Measurements from ENCODE around the gene ZNF469.
"Not testable (repeated sequence)": the region's sequence is repeated elsewhere in the genome, so short reads cannot be mapped to it uniquely, and the experiment has no call there.

Gene ZNF469

DNA sequence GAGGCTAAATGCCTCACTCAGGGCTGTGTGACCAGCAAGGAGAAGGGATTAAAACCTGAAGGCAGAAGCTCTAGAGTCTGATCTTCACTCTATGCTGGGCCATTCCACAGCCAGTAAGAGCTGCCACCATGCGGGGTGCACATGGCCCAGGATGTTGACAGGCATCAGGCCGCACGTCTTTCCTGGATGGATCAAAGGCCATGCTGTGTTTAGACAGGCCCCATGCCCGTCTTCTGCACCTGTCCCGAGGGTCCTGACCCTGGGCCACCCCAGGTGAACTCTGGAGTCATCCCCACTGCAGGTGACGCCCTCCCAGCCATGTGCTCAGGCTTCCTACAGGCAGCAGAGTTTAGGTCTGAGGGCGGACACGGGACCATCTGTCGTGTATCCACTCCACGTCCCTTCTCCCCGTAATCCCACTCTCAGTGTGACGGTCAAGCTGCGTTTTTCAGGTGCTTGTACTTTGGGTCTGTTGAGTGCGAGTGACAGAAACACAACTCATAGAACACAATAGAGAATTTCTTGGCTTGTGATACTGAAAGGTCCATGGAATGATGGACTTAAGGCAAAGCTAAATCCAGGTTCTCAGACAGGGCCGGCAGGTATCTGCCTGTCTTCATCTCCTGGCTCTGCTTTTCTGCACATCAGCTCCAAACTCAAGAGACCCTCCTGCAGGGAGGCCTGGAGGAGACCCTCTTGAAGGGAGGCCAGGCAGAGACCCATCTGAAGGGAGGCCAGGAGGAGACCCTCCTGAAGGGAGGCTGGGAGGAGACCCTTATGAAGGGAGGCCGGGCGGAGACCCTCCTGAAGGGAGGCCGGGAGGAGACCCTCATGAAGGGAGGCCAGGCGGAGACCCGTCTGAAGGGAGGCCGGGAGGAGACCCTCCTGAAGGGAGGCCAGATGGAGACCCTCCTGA, 13.2 kb downstream of the ZNF469 start:
- no peak for DNase-seq

DNA sequence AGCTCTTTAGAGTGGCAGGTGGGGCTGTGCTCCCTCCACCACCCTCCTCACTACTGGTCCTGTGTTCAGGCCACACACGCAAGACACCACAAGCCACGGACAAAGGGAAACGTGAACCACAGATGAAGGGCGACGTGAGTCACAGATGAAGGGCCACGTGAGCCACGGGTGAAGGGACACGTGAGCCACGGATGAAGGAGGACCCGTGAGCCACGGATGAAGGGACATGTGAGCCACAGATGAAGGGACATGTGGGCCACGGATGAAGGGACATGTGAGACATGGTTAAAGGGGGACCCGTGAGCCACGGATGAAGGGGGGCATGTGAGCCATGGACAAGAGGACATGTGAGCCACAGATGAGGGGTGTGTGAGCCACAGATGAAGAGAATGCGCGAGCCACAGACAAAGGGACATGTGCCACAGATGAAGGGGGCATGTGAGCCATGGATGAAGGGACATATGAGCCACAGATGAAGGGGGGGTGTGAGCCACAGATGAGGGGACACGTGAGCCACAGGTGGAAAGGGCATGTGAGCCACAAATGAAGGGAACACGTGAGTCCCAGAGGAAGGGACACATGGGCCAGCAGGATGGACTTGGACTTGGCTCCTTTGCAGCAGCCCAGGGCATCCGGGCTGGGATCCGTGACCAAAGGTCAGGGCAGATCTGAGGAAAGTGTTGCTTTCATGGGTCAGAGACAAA, 15.6 kb downstream of the ZNF469 start:
- DNase-seq: no peak

DNA sequence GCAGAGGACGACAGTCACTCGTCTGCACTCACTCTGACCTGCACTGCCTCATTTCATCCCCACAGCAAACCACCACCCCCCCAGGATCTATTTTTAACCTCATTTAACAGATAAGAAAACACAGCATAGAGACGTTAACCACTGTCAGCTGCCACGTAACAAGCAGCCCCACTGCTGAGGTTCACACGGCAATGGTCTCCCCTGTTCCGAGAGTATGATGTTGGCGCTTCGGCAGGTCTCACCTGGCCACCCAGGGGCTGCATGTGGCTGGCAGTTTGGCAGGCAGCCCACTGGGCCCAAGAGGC, 16.1 kb downstream of the ZNF469 start:
- no peak for DNase-seq

DNA sequence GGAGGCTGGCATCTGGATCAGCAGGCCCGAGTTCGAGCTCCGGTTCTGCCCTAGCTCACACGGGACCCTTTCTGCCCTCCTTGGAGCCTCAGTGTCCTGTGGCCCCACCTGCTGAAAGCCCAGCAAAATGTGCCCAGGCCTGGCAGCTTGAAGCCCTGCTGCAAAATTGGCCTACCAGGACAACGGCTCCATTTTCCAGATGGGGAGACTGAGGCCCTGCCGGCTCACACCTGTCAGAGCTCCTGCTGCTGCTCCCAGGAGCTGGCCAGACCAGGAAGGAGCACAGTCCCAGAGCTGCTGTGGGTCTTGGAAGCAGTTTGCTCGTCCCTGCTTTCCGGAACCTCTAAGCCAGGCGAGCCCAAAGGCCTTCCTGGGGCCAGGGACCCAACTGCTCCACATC, 17.4 kb downstream of the ZNF469 start:
- no peak for DNase-seq

DNA sequence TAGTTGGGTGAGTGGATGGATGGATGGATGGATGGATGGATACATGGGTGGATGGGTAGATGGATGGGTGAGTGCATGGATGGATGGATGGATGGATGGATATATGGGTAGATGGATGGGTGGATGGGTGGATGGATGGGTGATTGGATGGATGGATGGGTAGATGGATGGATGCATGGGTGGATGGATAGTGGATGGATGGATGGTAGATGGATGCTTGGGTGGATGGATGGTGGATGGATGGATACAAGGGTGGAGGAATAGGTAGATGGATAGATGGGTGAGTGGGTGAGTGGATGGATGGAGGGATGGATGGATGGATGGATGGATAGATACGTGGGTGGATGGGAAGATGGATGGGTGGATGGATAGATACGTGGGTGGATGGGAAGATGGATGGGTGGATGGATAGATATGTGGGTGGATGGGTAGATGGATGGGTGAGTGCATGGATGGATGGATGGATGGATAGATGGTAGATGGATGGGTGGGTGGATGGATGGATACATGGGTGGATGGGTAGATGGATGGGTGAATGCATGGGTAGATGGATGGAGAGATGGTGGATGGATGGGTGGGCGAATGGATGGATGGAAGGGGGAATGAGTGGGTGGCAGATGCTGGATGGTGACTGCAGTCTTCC, 19.0 kb downstream of the ZNF469 start:
- no peak for DNase-seq

DNA sequence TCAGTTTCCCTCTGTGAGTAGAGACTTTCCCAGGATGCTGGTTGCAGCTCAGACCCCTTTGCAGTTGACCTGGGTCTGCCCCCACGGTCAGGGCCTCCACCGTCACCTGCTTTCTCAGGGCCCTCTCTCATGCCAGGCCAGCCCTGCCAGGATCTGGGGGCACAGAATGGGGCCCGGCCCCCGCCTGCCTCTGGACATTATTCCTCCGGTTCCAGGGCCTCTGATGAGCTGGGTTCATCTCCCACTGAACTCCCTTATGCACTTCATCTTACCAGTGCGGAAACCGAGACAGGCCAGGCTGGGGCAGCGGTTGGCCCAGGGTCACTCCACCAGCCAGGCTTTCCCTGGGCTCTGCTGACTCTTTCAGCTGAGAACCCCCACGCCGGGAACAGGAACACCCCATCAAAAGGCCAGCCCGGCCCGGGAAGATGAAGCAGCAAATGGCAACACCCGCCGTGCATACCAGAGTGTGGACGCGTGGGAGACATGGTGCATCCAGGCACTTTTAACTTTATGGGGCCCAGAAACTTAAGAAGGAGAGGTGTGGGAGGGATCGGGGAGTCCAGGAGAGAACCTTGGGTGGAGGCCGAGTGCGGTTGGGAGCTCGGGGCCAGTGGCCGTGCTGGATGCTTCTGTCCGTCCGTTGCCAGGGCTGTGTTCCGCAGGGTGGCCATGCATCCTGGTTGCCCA, 19.9 kb downstream of the ZNF469 start:
- DNase-seq: no peak

DNA sequence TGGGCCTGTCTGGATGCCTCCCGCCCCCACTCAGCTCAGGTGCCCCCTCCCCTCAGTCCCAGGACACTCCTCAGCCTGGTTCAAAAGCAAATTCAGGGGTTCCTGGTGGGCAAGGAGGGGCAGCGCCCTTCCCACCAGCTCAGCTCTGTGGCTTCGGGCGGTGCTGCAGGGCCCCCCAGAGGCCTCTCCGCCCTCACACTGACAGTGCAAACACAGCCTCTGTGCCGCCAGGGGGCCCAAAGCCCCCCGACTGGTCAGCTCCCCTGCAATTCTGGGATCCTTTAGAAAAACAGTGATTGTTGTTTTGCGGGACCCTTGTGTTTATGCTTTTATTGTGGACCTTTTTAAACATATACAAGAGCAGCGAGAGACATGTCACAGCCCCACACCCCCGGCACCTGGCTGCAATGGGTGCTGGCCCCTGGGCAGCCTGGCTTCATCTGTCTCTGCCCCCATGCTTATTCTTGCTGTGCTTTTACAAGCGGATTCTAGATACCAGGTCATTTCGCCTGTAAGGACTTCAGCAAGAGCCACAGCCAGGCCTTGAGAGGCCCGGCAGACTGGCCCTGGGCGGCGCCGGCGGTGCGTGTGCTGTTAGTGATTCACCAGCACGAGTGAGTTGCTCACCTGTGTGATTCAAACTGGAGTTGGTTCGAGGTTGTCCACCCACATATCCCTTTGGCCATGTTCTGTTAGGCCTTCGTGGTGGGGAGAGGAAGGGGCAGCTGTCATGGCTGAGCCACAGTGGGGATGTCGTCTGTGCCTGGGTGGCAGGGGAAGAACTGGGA, 21.2 kb downstream of the ZNF469 start:
- no peak for DNase-seq

DNA sequence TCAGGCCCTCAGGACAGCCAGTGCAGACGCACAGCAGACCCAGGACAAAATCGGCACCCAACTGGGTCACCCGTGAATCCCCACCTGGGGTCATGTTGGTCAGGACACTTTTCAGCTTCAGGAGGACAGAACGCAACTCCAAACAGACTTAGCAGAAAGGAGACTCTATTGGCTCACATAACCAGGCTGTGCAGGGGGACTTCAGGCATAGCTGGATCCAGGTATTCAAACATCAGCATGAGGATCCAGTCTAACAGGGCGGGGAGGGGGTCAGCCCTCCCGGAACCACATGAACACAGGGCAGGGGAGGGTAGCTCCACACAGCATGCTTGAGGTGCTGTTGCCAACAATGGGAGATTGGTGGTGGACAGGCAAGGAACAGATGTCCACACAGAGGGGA, 22.0 kb downstream of the ZNF469 start:
- no peak for DNase-seq

DNA sequence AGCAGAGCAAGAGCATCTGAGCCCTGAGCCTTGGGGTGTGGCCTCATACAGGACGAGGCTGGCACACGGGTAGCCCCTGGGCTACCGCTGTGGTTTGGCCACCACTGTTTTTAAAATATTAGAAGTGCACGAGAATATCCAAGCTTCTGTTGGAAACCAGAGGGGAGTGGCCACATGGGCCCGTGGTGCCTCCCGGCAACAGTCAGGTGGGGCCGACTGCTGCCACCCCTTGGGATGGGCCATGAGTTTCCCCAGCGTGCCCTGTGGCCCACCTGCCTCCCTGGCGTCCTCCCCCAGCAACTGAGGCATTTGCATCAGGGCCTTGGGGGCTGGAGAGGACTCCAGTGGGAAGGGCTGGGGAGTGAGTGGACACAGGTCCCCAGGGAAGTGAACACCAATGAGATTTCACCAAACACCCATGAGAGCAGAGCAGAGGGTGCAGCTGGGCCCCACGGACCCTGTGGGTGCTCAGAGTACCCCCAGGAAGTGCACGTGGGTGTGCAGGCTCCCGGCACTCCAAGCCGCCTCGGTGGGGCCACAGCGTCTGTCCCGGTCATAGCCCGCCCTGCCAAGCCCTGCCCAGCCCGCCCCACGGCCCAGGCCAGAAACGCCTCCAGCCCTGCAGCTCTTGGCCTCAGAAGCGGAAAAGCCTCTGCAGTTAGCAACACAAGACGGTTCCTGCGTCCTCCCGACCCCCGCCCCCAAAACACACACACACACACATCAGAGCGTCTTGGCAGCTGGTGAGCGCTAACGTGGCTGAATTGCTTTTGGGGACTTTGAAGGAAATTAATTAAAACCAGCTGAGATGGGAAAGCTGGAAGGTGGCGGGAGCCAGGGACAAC, 22.7 kb downstream of the ZNF469 start:
- DNase-seq: no peak

DNA sequence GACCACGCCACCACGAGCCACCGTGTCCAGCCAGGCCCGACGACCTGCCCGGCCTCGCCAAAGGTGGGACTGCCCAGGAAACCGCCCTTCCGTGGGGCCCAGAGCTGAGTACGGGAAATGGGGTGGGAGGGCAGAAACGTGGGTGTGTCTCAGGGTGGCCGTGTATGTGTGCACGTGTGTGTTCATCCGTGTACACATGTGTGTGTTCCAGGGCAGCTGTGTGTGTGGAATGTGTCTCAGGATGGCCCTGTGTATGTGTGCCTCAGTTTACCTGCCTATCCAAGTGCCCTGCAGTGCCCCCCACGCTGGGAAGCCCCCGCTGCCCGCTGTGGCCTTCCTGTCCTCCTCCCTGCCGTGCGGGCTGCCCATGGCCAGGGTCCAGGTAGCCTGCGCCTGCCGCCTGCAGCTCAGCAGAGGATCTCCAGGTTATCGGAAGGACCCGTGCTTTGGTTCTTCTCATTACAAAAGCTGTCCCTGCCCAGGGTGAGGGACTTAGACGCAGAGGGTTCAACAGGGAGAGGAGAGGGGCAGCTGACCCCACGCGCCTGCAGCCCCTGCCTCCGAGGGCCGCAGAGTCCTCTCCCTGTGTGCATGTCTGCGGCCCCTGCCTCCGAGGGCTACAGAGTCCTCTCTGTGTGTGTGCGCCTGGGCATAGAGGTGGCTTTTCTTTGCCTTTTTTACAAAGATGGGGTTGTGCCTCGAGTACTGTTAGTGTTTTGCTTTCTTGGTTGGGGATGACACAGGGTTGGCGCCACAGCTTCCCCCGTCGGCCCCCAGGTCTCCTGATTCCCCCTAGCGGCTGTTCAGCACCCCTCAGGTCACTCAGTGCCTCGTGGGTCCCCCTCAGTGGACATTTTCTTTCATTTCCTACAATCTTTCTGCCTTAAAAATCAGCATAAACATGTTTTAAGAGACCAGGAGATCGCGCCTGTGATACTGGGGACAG, 23.6 kb downstream of the ZNF469 start:
- no peak for DNase-seq

DNA sequence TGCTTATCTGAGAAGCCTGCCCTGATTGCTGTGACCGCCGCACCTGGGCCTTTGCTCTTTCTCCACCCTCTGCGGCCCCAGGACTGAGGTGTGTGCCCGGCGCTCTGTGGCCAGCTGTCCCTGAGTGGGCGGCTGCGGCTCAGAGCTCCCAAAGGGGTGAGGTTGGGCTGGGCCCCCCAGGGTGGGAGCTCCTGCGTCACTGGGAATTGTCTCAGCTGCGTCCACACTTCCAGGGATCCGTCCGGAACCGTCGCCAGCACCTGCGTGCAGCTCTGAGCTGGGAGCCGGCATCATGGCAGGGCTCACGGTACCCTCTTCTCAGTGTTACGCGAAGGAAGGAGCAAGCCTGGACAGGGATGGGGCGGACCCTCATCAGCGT, 24.3 kb downstream of the ZNF469 start:
- no peak for DNase-seq

DNA sequence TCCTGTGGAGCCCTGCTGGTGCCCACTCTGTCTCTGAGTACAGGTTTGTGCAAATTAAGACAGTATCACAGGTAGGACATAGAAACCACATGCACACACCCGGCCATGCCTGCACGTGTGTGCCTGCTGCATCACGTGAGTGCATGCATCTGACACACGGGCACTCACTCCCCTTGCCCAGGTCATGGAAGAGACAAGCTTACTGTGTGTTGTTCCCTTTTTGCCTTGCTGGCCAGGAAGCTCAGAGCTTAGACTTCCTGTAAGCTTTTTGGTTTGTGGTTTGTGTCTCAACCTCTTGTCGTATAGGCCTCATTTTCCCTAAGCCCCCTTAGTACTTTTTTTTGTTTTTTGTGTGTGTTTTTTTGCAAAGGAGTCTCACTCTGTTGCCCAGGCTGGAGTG, 25.0 kb downstream of the ZNF469 start:
- no peak for DNase-seq

DNA sequence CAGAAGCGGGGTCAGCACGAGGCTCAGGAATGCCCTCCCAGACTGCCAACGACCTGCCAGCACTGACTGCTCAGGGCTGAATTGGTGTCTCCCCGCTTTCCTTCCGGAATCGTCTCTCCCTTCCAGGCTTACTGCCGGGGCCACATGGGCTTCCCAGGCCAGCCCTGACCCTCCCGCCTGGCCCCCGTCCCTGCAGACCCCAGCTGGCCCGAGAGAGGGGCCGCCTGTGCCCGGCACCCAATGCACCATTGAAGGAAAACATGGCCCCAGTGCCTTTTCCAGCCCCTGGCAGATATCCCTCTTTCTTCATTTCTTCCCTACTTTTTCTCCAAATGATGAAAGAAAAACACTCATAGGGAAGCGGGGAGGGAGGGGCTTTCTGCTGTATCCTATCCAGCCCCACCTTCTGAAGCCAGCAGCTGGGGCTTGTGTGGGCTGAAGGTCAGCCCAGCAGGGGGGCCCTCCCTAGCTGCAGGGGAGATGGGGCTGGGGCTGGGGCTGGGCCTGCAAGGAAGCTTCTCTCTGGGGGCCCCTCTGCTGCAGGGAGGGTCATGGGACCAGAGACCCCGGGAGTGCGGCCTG, 25.9 kb downstream of the ZNF469 start:
- no peak for DNase-seq

DNA sequence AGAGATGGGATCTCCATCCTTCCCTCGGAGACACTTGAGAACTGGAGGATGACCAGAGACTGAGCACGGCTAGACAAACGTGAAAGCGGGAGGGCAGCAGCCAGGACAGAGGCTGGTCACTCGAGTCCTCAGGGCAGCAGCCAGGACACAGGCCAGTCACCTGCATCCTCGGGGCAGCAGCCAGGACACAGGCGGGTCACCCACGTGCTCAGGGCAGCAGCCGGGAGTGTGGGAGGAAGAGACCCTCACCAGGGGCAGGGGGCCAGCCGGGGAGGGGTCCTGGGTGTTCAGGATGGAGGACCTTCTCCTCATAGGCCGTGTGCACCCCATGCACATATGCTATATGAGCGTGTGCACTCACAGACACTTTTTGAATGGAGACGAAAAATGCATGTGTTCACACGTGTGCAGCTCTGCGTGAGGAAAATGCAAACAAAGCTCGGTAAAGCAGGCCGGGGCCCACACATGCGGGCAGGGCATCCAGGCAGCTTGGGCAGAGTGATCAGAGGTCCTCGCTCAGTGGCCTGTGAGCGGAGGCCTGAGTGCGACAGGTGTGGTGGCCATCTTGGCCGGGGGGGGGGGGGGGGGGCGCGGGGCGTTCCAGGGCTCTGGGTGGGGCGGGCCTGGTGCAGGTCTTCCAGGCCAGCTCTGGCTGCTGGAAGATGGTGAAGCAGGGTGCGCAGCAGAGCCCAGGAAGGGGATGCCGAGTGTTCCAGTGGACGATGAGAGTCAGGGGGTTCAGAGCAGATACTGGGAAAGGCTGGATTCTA, 26.7 kb downstream of the ZNF469 start:
- DNase-seq: no peak

DNA sequence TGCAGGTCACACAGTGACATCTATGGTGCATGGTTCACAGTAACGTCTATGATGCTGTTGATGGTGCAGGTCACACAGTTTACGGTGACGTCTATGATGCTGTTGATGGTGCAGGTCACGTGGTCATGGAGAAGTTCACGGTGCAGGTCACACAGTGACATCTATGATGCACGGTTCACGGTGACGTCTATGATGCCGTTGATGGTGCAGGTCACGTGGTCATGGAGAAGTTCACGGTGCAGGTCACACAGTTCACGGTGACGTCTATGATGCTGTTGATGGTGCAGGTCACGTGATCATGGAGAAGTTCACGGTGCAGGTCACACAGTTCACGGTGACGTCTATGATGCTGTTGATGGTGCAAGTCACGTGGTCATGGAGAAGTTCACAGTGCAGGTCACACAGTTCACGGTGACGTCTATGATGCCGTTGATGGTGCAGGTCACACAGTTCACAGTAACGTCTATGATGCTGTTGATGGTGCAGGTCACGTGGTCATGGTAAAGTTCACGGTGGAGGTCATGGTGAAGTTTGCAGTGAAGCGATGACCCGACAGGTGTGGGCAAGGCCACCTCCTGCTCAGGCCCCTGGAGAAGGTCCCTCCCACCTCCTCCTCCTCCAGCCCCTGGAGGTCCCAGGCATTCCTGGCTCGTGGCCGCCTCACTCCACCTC, 27.7 kb downstream of the ZNF469 start:
- DNase-seq: not testable (repeated sequence)

DNA sequence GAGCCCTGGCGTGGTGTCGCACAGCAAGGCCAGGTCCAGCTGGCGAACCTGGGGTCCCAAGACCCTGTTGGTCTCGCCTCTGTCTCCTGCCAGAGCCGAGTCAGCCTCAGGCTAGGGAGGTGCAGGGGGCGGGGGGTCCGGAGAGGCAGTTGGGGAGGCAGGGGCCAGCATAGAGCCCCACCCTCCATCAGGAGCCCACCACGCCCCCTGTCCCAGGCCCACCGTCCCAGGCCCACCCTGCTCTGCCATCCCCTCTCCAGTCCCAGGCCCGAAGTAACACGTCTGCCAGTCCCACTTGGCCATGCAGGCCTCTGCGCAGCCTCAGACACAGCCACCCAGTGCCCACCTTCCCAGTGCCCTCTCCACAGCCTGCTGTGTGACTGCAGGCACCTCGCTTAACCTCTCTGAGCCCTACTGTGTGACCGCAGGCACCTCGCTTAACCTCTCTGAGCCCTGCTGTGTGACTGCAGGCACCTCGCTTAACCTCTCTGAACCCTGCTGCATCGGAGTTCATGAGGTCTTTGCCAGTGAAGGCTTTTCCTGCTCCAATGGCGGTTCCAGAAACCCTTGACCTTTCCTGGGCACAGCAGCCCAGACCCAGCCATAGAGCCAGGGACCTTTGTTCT, 29.3 kb downstream of the ZNF469 start:
- DNase-seq: no peak

DNA sequence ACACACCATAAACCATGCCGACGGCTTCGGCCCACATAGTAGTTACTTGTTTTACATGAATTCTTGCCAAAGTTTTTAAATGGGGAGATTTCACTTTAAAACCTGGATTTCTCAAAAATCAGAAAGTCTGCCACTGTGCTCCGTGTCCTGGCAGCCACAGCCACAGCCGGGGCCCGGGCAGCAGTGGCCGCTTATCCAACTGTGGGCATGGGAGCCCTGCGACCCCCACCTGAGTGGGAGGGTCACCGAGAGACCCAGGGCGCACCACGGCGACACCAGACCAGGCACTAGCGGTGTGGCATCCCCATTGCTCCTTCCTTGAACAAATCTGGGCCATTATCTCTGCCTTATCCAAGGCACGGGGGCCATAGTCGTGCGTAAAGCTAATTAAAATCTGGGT, 30.0 kb downstream of the ZNF469 start:
- no peak for DNase-seq

DNA sequence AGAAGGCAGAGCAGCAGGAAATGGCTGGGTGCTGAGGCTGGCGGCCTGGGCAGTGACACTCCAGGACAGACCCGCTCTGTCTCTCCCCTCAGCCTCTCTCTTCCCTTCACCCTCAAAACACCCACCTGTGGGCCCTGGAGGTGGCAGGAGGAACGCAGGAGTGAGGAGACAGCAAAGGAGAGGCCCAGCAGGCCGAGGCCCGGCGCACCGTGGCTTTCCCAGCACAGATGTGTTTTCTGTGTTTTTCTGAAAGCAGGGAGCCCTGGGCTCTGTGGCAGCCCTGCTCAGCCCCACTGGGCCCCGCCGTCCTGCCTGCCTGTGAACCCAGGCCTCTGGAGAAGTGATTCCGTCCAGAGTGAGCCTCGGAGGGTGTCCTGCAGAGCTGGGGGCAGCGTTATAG, 30.5 kb downstream of the ZNF469 start:
- DNase-seq: no peak
